GM18519 (cell line): Measurements from ENCODE around the gene SSTR3.

ENCODE experiments used
- ATAC-seq: cut with Tn5 transposase; IDR thresholded peaks from one replicate; pipeline ENCODE4 v1.9.1; 2021; ENCODE audit warnings: mild to moderate bottlenecking, moderate library complexity; ENCODE audit not compliant: unreplicated experiment, low FRiP score

The SSTR3 gene

GRCh38 chr22:37154925-37155712, 57.2 kb downstream of the SSTR3 start:
- no peak for ATAC-seq
